IMR-90 (cell line): ENCODE data around the gene DLG3. TPM values are rescaled to one million over a fixed set of nuclear protein-coding genes. Genes with fewer than 3 reads are reported as not detected.

ENCODE experiments used
- ATAC-seq: fragments of 200-7000 bp; cut with Tn5 transposase; 2 replicates; pipeline ENCODE4 v1.9.1; 2020; ENCODE audit warnings: low read depth, mild to moderate bottlenecking, moderate library complexity
- BruUV-seq: library from RNA; stranded (reverse); fragments of 400-500 nt; replicated peaks from 2 replicates; lab custom pipeline; 2021; lab: Mats Ljungman, UMichigan
- CTCF ChIA-PET: fragments of 300-600 bp; formaldehyde crosslinking; extraction: SDS; loops from one replicate; lab custom pipeline; 2021; ENCODE audit warnings: antibody characterized with exemption; lab: Yijun Ruan, JAX
- POLR2A ChIA-PET: fragments of 300-600 bp; sonication (Branson Sonifier 250); formaldehyde crosslinking; loops from one replicate; lab custom pipeline; 2022; ENCODE audit warnings: antibody characterized with exemption; ENCODE audit not compliant: unreplicated experiment; lab: Charles Lee
- DNase-seq: peaks from one replicate; pipeline ENCODE4 v3.0.0; 2013
- H2AFZ ChIP-seq: replicated peaks from 2 replicates; pipeline ENCODE3; 2013; ENCODE audit warnings: low read length, mild to moderate bottlenecking; ENCODE audit not compliant: poor library complexity
- H2AK5ac ChIP-seq: 2 replicates; pipeline ENCODE4 v1.6.1; 2013; ENCODE audit warnings: low read depth, low read length, inconsistent platforms
- H2AK9ac ChIP-seq: replicated peaks from 2 replicates; pipeline ENCODE3; 2013; ENCODE audit warnings: mild to moderate bottlenecking, low read depth, low read length, moderate library complexity; ENCODE audit not compliant: poor library complexity
- H2BK120ac ChIP-seq: 2 replicates; pipeline ENCODE4 v1.6.1; 2013; ENCODE audit warnings: low read depth, low read length, inconsistent platforms
- H2BK15ac ChIP-seq: 3 replicates; pipeline ENCODE4 v1.6.1; 2013; ENCODE audit warnings: low read depth, low read length, inconsistent platforms
- H2BK20ac ChIP-seq: 2 replicates; pipeline ENCODE4 v1.6.1; 2013; ENCODE audit warnings: low read depth, mild to moderate bottlenecking, inconsistent platforms, low read length, moderate library complexity
- H2BK5ac ChIP-seq: 2 replicates; pipeline ENCODE4 v1.6.1; 2013; ENCODE audit warnings: mild to moderate bottlenecking, low read depth, low read length, inconsistent platforms; ENCODE audit not compliant: poor library complexity, severe bottlenecking
- H3K14ac ChIP-seq: replicated peaks from 2 replicates; pipeline ENCODE4 v1.6.1; 2013; ENCODE audit warnings: low read depth, low read length, inconsistent platforms
- H3K18ac ChIP-seq: 2 replicates; pipeline ENCODE4 v1.6.1; 2013; ENCODE audit warnings: low read depth, low read length, control low read depth
- H3K23ac ChIP-seq: 2 replicates; pipeline ENCODE4 v1.6.1; 2013; ENCODE audit warnings: low read depth, low read length, inconsistent platforms
- H3K27ac ChIP-seq: 2 replicates; pipeline ENCODE4 v1.5.1; 2013; ENCODE audit warnings: mild to moderate bottlenecking, control low read depth, low read length; ENCODE audit not compliant: insufficient read depth
- H3K27me3 ChIP-seq: 2 replicates; pipeline ENCODE4 v1.6.1; 2013; ENCODE audit warnings: low read length; ENCODE audit not compliant: control insufficient read depth, insufficient read depth
- H3K36me3 ChIP-seq: 2 replicates; pipeline ENCODE4 v1.6.1; 2013; ENCODE audit warnings: low read length, mixed read lengths; ENCODE audit not compliant: control insufficient read depth, insufficient read depth
- H3K4ac ChIP-seq: 2 replicates; pipeline ENCODE4 v1.6.1; 2013; ENCODE audit warnings: low read depth, low read length, inconsistent platforms
- H3K4me1 ChIP-seq: 2 replicates; pipeline ENCODE4 v1.6.1; 2013; ENCODE audit warnings: low read length, mixed read lengths; ENCODE audit not compliant: control insufficient read depth, insufficient read depth
- H3K4me2 ChIP-seq: 2 replicates; pipeline ENCODE4 v1.6.1; 2013; ENCODE audit warnings: low read depth, mild to moderate bottlenecking, control low read depth, low read length, moderate library complexity
- H3K4me3 ChIP-seq: 2 replicates; pipeline ENCODE4 v1.5.1; 2013; ENCODE audit warnings: low read depth, mild to moderate bottlenecking, control low read depth, low read length, moderate library complexity; ENCODE audit not compliant: insufficient read depth
- H3K56ac ChIP-seq: 2 replicates; pipeline ENCODE4 v1.6.1; 2013; ENCODE audit warnings: low read length, inconsistent platforms; ENCODE audit not compliant: insufficient read depth; ENCODE audit errors: extremely low read depth
- H3K79me1 ChIP-seq, 2 experiments: 2 replicates each; pipeline ENCODE4 v1.6.1; 2013; ENCODE audit warnings: low read length in 2 of 2, inconsistent platforms in 1 of 2, low read depth in 1 of 2
- H3K9ac ChIP-seq: 2 replicates; pipeline ENCODE4 v1.6.1; 2013; ENCODE audit warnings: low read depth, low read length, control low read depth
- H3K9me1 ChIP-seq: 2 replicates; pipeline ENCODE4 v1.6.1; 2013; ENCODE audit warnings: low read length, inconsistent platforms; ENCODE audit not compliant: insufficient read depth
- H3K9me3 ChIP-seq: 2 replicates; pipeline ENCODE4 v1.6.1; 2013; ENCODE audit warnings: low read length; ENCODE audit not compliant: control insufficient read depth, insufficient read depth
- H4K20me1 ChIP-seq: 2 replicates; pipeline ENCODE4 v1.6.1; 2013; ENCODE audit warnings: low read length, inconsistent platforms; ENCODE audit not compliant: insufficient read depth
- H4K5ac ChIP-seq: 2 replicates; pipeline ENCODE4 v1.6.1; 2013; ENCODE audit warnings: mild to moderate bottlenecking, low read depth, low read length, control low read depth
- H4K8ac ChIP-seq, 2 experiments: 2 replicates each; pipeline ENCODE4 v1.6.1; 2013; ENCODE audit warnings: low read depth in 2 of 2, low read length in 2 of 2, control low read depth in 1 of 2, inconsistent platforms in 1 of 2
- H4K91ac ChIP-seq: 2 replicates; pipeline ENCODE4 v1.6.1; 2013; ENCODE audit warnings: low read depth, low read length, inconsistent platforms; ENCODE audit not compliant: insufficient read depth
- BHLHE40 ChIP-seq: fragments of 150-350 bp; IDR thresholded peaks from 2 replicates; pipeline ENCODE4 v1.6.1; 2016; ENCODE audit warnings: mild to moderate bottlenecking, low read depth, low read length
- CEBPB ChIP-seq: IDR thresholded peaks from 2 replicates; pipeline ENCODE4 v1.6.1; 2012; ENCODE audit warnings: low read depth, low read length, improper control_type of control experiment
- CHD1 ChIP-seq: IDR thresholded peaks from 2 replicates; pipeline ENCODE4 v1.6.1; 2012; ENCODE audit warnings: low read depth, low read length, improper control_type of control experiment
- CTCF ChIP-seq: conservative IDR thresholded peaks from 2 replicates; pipeline ENCODE4 v1.5.1; 2012; ENCODE audit warnings: mild to moderate bottlenecking, low read depth, low read length, improper control_type of control experiment
- ELK1 ChIP-seq: fragments of 150-350 bp; IDR thresholded peaks from 2 replicates; pipeline ENCODE4 v1.6.1; 2016; ENCODE audit warnings: low read depth, mild to moderate bottlenecking, low read length, moderate library complexity, borderline replicate concordance
- FOS ChIP-seq: fragments of 150-350 bp; IDR thresholded peaks from 2 replicates; pipeline ENCODE4 v1.6.1; 2016; ENCODE audit warnings: low read depth, low read length
- MXI1 ChIP-seq: IDR thresholded peaks from 2 replicates; pipeline ENCODE4 v1.6.1; 2012; ENCODE audit warnings: low read depth, mild to moderate bottlenecking, low read length, moderate library complexity, borderline replicate concordance
- NFE2L2 ChIP-seq: fragments of 150-350 bp; IDR thresholded peaks from 2 replicates; pipeline ENCODE4 v1.6.1; 2016; ENCODE audit warnings: low read depth, mild to moderate bottlenecking, low read length
- POLR2A ChIP-seq: IDR thresholded peaks from 2 replicates; pipeline ENCODE4 v1.6.1; 2012; ENCODE audit warnings: mild to moderate bottlenecking, low read depth, low read length
- RAD21 ChIP-seq: IDR thresholded peaks from 2 replicates; pipeline ENCODE4 v1.6.1; 2012; ENCODE audit warnings: low read length, improper control_type of control experiment
- RCOR1 ChIP-seq: IDR thresholded peaks from 2 replicates; pipeline ENCODE4 v1.6.1; 2012; ENCODE audit warnings: mild to moderate bottlenecking, low read length, improper control_type of control experiment; ENCODE audit not compliant: insufficient replicate concordance
- RFX5 ChIP-seq: IDR thresholded peaks from 2 replicates; pipeline ENCODE4 v1.8.0; 2012; ENCODE audit warnings: low read depth, mild to moderate bottlenecking, low read length, moderate library complexity
- SMC3 ChIP-seq: fragments of 150-350 bp; IDR thresholded peaks from 2 replicates; pipeline ENCODE4 v1.6.1; 2016; ENCODE audit warnings: low read depth, mild to moderate bottlenecking, antibody characterized with exemption, low read length, moderate library complexity
- USF2 ChIP-seq: fragments of 150-350 bp; IDR thresholded peaks from 2 replicates; pipeline ENCODE4 v1.6.1; 2017; ENCODE audit warnings: mild to moderate bottlenecking, antibody characterized with exemption, low read length, low read depth
- WGBS, 2 experiments: methylation state at CpG; one replicate each; pipeline versions ENCODE4 v1.1.5 to v1.1.7; 2013; ENCODE audit warnings: missing lambda C conversion rate in 2 of 2; ENCODE audit not compliant: insufficient read length in 1 of 2; ENCODE audit errors: extremely low coverage in 2 of 2; 5-methylcytosine and 5-hydroxymethylcytosine counted together
- dilution Hi-C: fragments of 300-500 bp; cut with HindIII; formaldehyde crosslinking; loops from one replicate; pipeline ENCODE4 v1.14.3; 2018; ENCODE audit warnings: low sequenced_read_pairs; ENCODE audit not compliant: unreplicated experiment
- in situ Hi-C: fragments of 300-500 bp; cut with MboI; formaldehyde crosslinking; loops from 3 replicates; pipeline ENCODE4 v1.14.3; 2019; ENCODE audit warnings: low sequenced_read_pairs, inconsistent platforms, mixed read lengths
- intact Hi-C: fragments of 100-400 bp; cut with micrococcal nuclease; formaldehyde crosslinking; loops from 2 replicates; pipeline ENCODE4 v1.10.0; 2022
- polyA plus RNA-seq, 3 experiments: library from polyadenylated mRNA; depleted of rRNA; stranded (reverse); fragments of >200 nt; gene quantifications; 2 replicates each; pipeline ENCODE4 v1.2.3, GENCODE V29; 2012; ENCODE audit warnings: low replicate concordance in 1 of 3
- total RNA-seq: library from RNA; depleted of rRNA; stranded (reverse); fragments of >200 nt; gene quantifications from 2 replicates; pipeline ENCODE4 v1.2.3, GENCODE V29; 2012

DLG3 gene
- total and polyA plus RNA-seq, 2 of the 4 experiments (the other 2 are of a cell fraction): 11.0 to 27.1 TPM

GRCh38 chrX:70402721-70403120 is 41.9 kb upstream of the DLG3 start:
- Histone ChIP-seq H3K27ac (no peak overlapping the region), H4K20me1 (no peaks in the 10 kb centered on the region), H3K18ac (no peak overlapping the region), H4K91ac (no peak overlapping the region), H3K79me1 (no peaks in the 10 kb centered on the region), H3K4me2 (no peak overlapping the region), H3K4ac (no peak overlapping the region), H2AK5ac (no peak overlapping the region), H3K9me3 (no peaks in the 10 kb centered on the region), H3K23ac (no peak overlapping the region), H2AFZ (no peak overlapping the region), H2BK20ac (no peak overlapping the region), H3K36me3 (no peaks in the 10 kb centered on the region), H4K5ac (no peak overlapping the region), H2BK5ac (no peak overlapping the region), H3K27me3 (no peaks in the 10 kb centered on the region; the same call in 1 of the 2 replicates), H4K8ac (no peak overlapping the region), H2BK120ac (no peak overlapping the region), H3K14ac (no peak overlapping the region), H3K9ac (no peak overlapping the region), H3K56ac (no peak overlapping the region), H3K4me1 (no peaks in the 10 kb centered on the region), H2AK9ac (no peak overlapping the region), H3K9me1 (no peaks in the 10 kb centered on the region), H3K4me3 (no peak overlapping the region), H2BK15ac (no peak overlapping the region)
- dilution Hi-C loops: no loop called here
- WGBS, 2 experiments: no CpG with 5 or more reads among the region's 2 CpGs
- in situ Hi-C loops: no loop called here
- TF ChIP-seq MXI1 (no peak), SMC3 (no peak), RFX5 (no peak), POLR2A (no peak), USF2 (no peak), RCOR1 (no peak), RAD21 (no peak), CEBPB (no peak), CHD1 (no peak), NFE2L2 (no peak), ELK1 (no peak), CTCF (no peak), BHLHE40 (no peak), FOS (no peak)
- no TSS peak for BruUV-seq
- DNase-seq (no peak), ATAC-seq (no peak)
- CTCF ChIA-PET: no interaction called here
- intact Hi-C loops: no loop called here
- POLR2A ChIA-PET: no interaction called here
